ENCODE results near the gene CTTNBP2NL. TPM values are rescaled to one million over a fixed set of nuclear protein-coding genes. Genes with fewer than 3 reads are reported as not detected.

Gene CTTNBP2NL
- total and polyA plus RNA-seq, 2 experiments from 2014 or later: 19.2 to 38.4 TPM

DNA sequence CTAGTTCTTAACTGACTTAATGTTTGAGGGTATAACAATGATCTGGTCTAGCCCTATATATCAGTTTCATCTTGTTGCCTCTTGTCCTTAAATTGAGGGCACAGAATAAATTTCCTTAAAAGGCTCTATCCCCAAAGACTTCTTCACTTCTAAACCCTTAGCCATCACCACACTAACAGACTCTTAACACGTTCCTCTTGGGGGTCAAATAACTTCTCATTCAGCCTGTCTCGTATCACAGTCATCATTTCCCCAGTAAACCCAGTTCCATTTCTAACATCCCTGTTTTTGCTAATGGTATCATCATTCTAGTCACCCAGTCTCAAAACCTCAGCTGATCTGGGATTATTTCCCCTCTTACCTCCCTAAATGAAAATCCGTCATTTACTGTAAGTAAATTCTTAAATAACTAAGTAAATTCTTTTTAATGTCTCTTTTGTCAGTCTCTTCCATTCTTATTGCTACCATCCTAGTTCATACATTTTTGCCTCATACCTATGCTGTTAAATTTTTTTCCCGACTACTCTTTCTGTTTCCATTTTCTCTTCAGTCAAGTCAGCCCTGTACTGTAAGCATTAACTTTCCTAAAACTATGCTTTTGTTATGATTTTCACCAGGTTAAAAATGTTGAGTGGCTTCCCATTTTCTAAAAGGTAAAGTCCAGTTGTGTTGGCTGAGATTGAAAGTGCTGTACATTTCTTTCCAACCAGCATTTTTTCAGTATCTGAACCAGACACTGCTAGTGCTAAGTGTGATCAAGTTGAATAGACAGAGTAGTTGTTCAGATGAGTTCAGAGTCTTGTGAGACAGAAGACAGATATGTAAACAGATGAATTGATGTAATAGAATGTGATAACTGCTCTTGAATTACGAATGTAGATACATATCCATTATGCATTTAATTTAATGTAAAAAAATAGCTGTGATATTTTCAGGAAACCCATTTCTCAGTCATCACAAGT lies 6.9 kb downstream of the CTTNBP2NL start:
- 76 to 86% methylated on average over 5 of the region's 5 CpGs for WGBS, 2 experiments (ENCODE audit: low coverage in 1 of 2, low lambda C conversion rate in 2 of 2, missing lambda C conversion rate in 2 of 2)
- H3K9me3 ChIP-seq (ENCODE audit: low read depth): no peaks in the 10 kb centered on the region
- no peaks in the 10 kb centered on the region for H3K27me3 ChIP-seq (replicated peaks; ENCODE audit: insufficient read depth)
- H3K27ac ChIP-seq: peak overlapping the region; percentile 68
- peaks cover 95% of the 10 kb centered on the region for H3K79me2 ChIP-seq (ENCODE audit: insufficient read depth)
- H2AFZ ChIP-seq: no peak overlapping the region
- TF ChIP-seq EZH2phosphoT487 (IDR thresholded peaks at IDR 0.05; ENCODE audit: insufficient read depth, low read depth) (no peak), EZH2 (IDR thresholded peaks at IDR 0.05; ENCODE audit: insufficient read depth, poor library complexity, severe bottlenecking) (no peak)
- H3K36me3 ChIP-seq (ENCODE audit: low read depth): no peaks in the 10 kb centered on the region; the same call in 1 of the 2 replicates
- peak overlapping the region; percentile 52 for H3K4me3 ChIP-seq
- H3F3A ChIP-seq (ENCODE audit: insufficient read depth): peaks cover 40% of the 10 kb centered on the region
- peak overlapping the region; percentile 42; the same call in 1 of the 2 replicates for H3K9ac ChIP-seq
- in situ Hi-C loops (cut with MboI): no loop called here
- DNase-seq: peak; percentile 36
- peaks cover 72% of the 10 kb centered on the region for H3K4me1 ChIP-seq (ENCODE audit: insufficient read depth)
- peak overlapping the region; percentile 67 for H3K4me2 ChIP-seq (ENCODE audit: unreplicated experiment)
- no peaks in the 10 kb centered on the region for H3K9me2 ChIP-seq (ENCODE audit: insufficient read depth)
- H4K20me1 ChIP-seq (ENCODE audit: insufficient read depth): no peaks in the 10 kb centered on the region

DNA sequence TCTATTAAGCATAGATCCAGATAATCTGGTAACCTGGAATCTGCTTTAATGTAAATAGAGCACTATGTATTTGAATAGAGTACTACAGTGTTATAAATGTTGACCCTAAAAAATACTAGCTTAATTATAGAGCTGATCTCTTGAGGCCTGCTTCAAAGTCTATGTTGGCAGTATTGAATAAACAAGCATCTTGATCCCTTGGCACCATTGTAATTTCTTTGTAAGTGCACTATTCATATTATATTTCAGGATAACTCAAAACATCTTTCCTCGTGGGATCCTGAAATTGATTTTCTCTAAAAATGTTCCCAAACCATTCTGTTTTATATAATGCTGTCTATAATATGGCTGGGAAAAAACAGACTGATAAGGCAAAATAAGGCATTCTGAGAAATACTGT lies 10.8 kb downstream of the CTTNBP2NL start:
- no peak overlapping the region for H3K27ac ChIP-seq
- H2AFZ ChIP-seq: no peak overlapping the region
- no peak overlapping the region for H3K4me2 ChIP-seq (ENCODE audit: unreplicated experiment)
- peaks cover 53% of the 10 kb centered on the region for H3K4me1 ChIP-seq (ENCODE audit: insufficient read depth)
- WGBS, 2 experiments (ENCODE audit: low coverage in 1 of 2, low lambda C conversion rate in 2 of 2, missing lambda C conversion rate in 2 of 2): 13 to 19% methylated on average over 1 of the region's 1 CpG
- H3K9ac ChIP-seq: no peak overlapping the region
- peaks cover 30% of the 10 kb centered on the region for H3F3A ChIP-seq (ENCODE audit: insufficient read depth)
- no peak overlapping the region for H3K4me3 ChIP-seq
- peaks cover 2% of the 10 kb centered on the region; the same call in 1 of the 2 replicates for H3K36me3 ChIP-seq (ENCODE audit: low read depth)
- H3K9me2 ChIP-seq (ENCODE audit: insufficient read depth): no peaks in the 10 kb centered on the region
- no peaks in the 10 kb centered on the region for H3K9me3 ChIP-seq (ENCODE audit: low read depth)
- 0 out of 2 replicates have a peak, but pooled peaks cover under 1% of the 10 kb centered on the region for H4K20me1 ChIP-seq (ENCODE audit: insufficient read depth)
- no peak for DNase-seq
- no peaks in the 10 kb centered on the region for H3K27me3 ChIP-seq (replicated peaks; ENCODE audit: insufficient read depth)
- in situ Hi-C loops (cut with MboI): no loop called here
- H3K79me2 ChIP-seq (ENCODE audit: insufficient read depth): peaks cover 95% of the 10 kb centered on the region
- TF ChIP-seq EZH2phosphoT487 (IDR thresholded peaks at IDR 0.05; ENCODE audit: insufficient read depth, low read depth) (no peak), EZH2 (IDR thresholded peaks at IDR 0.05; ENCODE audit: insufficient read depth, poor library complexity, severe bottlenecking) (no peak)

- Histone ChIP-seq H3K4me2 (ENCODE audit: unreplicated experiment) (no peak overlapping the region), H3K9ac (no peak overlapping the region)
- WGBS, 2 experiments (ENCODE audit: low coverage in 1 of 2, low lambda C conversion rate in 2 of 2, missing lambda C conversion rate in 2 of 2): 96 to 97% methylated on average over 2 of the region's 2 CpGs
These were observed 13.4 kb downstream of the CTTNBP2NL start for GRCh38 chr1:112409414-112409813.

GRCh38 chr1:112410673-112411072 lies 14.7 kb downstream of the CTTNBP2NL start:
- H3F3A ChIP-seq (ENCODE audit: insufficient read depth): peaks cover under 1% of the 10 kb centered on the region; the same call in 1 of the 2 replicates
- peaks cover 35% of the 10 kb centered on the region for H3K36me3 ChIP-seq (ENCODE audit: low read depth)
- in situ Hi-C loops (cut with MboI): no loop called here
- H4K20me1 ChIP-seq (ENCODE audit: insufficient read depth): 0 out of 2 replicates have a peak, but pooled peaks cover 3% of the 10 kb centered on the region
- no peak overlapping the region for H3K27ac ChIP-seq
- H3K79me2 ChIP-seq (ENCODE audit: insufficient read depth): peaks cover 100% of the 10 kb centered on the region
- 75 to 87% methylated on average over 2 of the region's 2 CpGs for WGBS, 2 experiments (ENCODE audit: low coverage in 1 of 2, low lambda C conversion rate in 2 of 2, missing lambda C conversion rate in 2 of 2)
- H3K9me2 ChIP-seq (ENCODE audit: insufficient read depth): no peaks in the 10 kb centered on the region
- H3K4me3 ChIP-seq: no peak overlapping the region
- no peaks in the 10 kb centered on the region for H3K9me3 ChIP-seq (ENCODE audit: low read depth)
- H2AFZ ChIP-seq: no peak overlapping the region
- peaks cover 16% of the 10 kb centered on the region; the same call in 1 of the 2 replicates for H3K4me1 ChIP-seq (ENCODE audit: insufficient read depth)
- no peaks in the 10 kb centered on the region for H3K27me3 ChIP-seq (replicated peaks; ENCODE audit: insufficient read depth)
- H3K9ac ChIP-seq: no peak overlapping the region
- no peak overlapping the region for H3K4me2 ChIP-seq (ENCODE audit: unreplicated experiment)
- TF ChIP-seq EZH2phosphoT487 (IDR thresholded peaks at IDR 0.05; ENCODE audit: insufficient read depth, low read depth): no peak
- no peak for TF ChIP-seq EZH2 (IDR thresholded peaks at IDR 0.05; ENCODE audit: insufficient read depth, poor library complexity, severe bottlenecking)
- no peak for DNase-seq

More at GRCh38 chr1:112409414-112409813, 13.4 kb downstream of the CTTNBP2NL start:
- Histone ChIP-seq H3K79me2 (ENCODE audit: insufficient read depth) (peaks cover 100% of the 10 kb centered on the region), H3K27me3 (replicated peaks; ENCODE audit: insufficient read depth) (no peaks in the 10 kb centered on the region), H3K4me3 (no peak overlapping the region), H3K9me3 (ENCODE audit: low read depth) (no peaks in the 10 kb centered on the region), H3K36me3 (ENCODE audit: low read depth) (peaks cover 22% of the 10 kb centered on the region), H3F3A (ENCODE audit: insufficient read depth) (peaks cover 4% of the 10 kb centered on the region; the same call in 1 of the 2 replicates), H3K9me2 (ENCODE audit: insufficient read depth) (no peaks in the 10 kb centered on the region), H3K27ac (no peak overlapping the region), H2AFZ (no peak overlapping the region), H3K4me1 (ENCODE audit: insufficient read depth) (peaks cover 28% of the 10 kb centered on the region), H4K20me1 (ENCODE audit: insufficient read depth) (0 out of 2 replicates have a peak, but pooled peaks cover 3% of the 10 kb centered on the region)
- DNase-seq: no peak
- in situ Hi-C loops (cut with MboI): no loop called here
- no peak for TF ChIP-seq EZH2 (IDR thresholded peaks at IDR 0.05; ENCODE audit: insufficient read depth, poor library complexity, severe bottlenecking)
- TF ChIP-seq EZH2phosphoT487 (IDR thresholded peaks at IDR 0.05; ENCODE audit: insufficient read depth, low read depth): no peak

Data from GM23248 (cell line).